T-helper 22 cell (primary cell): Measurements from ENCODE around the gene PDCD1.

ENCODE experiments used
- DNase-seq: peaks from one replicate; pipeline ENCODE4 v3.0.0-alpha.2; 2020; ENCODE audit warnings: low read depth

PDCD1 gene

DNA sequence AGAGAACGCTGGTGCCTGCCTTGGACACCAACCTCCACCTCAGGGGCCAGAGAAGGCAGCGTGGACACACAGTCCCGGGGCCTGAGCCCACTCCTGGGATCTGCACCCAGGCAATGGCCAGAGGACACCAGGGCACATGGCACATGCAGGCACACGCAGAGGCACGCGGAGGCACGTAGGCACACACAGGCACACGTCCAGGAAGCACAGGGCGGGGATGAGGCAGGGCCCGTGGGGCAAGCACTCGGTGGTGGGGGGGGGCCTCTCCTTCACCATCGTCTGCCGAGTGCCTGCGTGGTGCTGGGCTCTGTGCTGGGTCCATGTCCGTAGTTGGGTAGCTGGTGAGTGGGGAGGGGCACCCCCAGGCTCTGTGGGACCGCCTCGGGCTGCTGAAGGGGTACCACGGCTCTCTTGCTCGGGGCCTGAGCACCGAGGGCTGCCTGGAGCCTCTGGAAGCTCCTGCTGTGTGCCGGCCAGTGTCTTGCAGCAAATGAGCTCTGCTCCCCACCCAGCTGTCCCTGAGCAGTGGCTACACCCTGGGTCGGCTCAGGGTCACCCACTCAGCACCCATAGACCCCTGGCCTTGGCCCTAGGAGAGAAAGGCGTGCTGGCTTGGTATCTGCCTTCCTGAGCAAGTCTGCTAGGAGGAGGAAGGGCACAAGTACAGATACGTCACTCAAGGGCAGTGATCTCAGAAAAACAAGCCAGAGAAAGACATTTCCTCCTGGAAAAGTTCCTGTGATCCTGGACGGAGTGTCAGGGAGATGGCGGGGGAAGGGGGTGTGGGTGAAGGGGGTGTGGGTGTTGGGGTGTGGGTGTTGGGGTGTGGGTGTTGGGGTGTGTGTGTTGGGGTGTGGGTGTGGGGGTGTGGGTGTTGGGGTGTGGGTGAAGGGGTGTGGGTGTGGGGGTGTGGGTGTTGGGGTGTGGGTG is 37.3 kb upstream of the PDCD1 start:
- no peak for DNase-seq

DNA sequence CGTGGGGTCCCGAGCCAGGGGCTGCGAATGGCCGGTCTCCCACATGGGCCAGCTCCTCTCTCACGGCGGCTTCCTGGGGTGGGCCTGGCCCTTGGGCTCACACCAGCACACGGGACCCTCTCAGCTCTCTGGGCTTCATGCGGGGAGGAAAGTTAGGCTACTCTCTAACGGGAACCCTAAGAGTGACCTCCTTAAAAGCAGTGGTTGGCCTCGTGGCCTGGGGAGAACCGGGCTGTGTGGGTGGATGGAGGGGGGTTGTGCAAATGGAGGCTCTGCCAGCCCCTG is 36.7 kb upstream of the PDCD1 start:
- no peak for DNase-seq

DNA sequence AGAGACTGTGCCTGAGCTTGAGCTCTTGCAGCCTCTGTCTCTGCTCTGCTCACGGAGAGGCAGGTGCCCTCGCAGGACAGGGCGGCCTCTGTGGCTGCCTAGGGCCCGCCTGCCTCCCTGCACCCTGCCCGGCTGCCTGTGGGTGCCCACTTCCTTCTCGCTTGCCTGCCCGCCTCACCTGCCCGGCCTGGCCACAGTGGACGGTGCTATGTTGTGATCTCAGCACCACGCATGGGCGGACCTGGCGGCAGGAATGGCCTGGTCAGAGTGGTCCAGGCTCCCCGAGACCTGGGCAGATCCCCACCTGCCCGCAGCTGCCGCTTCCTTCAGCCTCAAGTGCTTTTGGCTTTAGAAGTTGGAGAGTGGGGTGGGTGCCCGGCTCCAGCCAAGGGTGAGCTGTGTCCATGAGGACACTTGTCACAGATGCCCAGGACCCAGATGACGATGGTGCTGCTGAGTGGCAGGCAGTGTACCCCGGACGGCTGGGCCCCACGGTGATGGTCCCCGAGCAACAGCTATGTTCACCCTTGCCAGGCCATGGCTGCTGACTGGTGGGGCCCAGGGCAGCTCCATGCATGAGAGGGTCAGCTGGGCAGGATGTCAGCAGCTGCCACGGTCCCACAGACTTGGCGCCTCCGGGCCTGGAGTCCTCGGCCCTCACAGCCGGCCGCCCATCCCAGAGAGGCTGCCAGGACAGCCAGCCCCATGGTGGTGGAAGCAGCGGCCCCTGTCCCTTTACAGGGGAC is 36.2 kb upstream of the PDCD1 start:
- no peak for DNase-seq

DNA sequence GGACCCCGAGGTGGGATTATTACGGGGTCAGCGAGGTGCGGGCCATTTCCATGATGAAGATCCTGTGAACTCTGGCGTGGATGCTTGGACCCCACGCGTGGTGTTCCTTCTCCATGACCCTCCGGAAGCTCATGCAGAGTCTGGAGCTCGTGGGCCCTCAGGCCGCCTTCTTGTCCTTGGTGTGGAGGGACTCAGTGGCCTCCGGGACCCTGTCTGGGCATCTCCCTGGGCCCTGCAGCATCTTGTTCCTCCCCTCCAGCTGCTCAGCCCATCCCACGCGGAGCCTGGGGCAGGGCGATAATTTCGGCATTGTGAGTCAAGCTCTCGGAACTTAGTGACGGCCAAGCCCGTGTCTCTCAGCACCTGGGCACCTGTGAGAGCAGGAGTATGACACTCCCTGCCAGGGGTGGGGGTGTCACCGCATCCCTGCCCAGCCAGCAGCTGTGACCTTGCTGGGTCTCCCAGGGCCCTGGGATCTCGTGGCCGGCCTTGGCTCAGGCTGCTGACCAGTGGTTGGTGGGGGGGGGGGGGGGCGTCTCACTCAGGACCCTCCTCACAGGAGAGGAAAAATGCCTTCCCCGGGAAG is 35.5 kb upstream of the PDCD1 start:
- DNase-seq = no peak

DNA sequence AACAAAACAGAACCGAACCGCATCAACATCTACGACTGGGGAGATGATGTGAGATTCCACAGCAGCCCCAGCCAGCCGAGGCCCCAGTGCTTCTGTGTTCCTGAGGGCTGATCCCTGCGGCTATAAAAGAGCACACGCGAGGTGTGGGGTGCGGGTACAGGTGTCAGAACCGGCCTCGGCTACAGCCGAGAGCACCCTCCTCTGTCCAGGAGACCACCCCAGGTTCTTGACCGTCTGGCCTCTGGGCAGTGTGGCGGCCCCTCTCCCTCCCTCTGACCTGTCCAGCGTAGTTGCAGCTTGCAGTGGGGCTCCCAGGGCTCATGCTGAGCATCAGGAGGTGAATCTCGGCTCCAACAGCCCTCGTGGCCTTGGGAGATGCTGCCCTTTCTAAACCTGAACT is 34.6 kb upstream of the PDCD1 start:
- no peak for DNase-seq

DNA sequence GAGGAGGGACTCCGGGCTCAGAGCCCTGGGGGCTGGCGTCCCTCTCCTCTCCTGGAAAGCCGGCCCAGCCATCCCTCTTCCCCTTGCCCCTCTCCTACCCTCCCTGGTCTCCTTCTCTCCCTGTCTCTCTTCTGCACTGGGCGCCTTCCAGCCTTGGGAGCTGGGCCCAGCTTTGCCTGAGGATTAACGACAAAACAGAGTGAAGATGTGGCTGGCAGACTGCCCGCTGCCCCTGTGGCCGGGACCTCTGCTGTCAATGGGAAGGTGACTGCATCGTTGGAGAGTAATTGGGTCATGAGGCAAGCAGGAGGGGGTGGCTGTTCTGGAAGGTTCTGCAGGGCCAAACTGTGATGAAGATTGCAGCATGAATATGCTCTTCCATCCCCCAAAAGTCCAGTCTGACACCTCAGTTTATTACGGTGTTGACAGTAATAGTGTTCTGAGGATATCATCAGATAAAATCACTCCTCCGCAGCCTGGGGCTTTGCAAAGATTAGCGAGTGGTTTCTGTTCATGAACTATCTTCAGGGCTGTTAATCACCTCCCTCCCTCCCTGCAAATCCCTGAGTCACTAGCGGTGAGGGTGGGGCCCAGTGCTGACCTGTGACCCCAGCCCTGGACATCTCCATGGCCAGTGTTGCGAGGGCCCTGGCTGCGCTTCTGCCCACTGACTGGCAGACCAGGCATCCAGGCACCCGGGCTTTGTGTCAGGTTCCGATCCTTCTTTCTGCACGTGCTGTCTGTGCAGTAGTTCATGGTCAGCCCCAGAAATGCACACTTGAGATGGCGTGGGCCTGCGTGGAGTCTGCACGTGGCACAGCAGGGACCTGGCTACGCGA is 33.8 kb upstream of the PDCD1 start:
- DNase-seq = no peak

DNA sequence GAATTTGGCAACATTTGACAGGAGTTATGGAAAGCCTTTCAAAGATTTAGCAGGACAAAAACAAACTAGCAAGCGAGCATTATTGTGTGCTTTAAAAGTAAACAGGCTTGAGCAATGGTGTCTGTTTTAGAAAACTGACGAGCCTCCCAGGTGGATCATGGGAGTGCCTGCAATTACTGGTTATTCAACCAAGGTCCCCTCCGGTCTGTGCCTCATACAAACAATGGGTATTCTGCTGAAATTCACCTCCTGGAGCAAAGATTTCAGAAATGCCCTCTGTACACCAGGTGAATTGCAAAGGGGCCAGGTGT is 33.2 kb upstream of the PDCD1 start:
- no peak for DNase-seq

DNA sequence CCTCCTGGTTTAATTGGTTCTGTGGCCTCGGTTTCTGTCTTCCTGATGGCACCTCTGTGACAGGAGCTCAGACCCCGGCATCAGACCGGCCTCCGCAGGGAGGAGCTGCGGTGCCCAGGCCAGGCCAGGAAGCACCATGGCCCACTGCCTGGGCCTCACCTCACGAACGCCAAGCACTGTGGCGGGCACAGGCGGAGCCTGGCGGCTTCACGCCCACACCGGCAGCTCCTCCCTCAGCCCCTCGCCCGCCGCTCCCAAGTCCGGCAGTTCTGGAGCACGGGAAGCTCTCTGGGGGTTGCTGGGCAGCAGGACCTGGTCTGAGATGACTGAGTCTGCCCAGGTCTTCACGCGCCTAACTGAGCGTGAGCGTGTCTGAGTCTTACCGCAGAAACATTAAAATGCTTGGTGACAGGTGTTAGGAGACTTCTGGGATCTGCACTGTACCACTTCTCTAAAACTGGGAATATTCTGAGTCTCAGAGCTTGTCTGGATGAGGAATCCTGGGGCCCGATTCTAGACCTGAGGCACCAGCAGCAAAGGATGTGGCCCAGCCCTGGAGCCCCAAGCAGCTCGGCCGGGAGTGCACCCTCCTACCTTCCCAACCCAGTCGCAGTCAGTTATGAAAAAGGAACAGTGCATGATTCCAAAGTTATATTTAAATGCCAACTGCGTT is 32.8 kb upstream of the PDCD1 start:
- no peak for DNase-seq

DNA sequence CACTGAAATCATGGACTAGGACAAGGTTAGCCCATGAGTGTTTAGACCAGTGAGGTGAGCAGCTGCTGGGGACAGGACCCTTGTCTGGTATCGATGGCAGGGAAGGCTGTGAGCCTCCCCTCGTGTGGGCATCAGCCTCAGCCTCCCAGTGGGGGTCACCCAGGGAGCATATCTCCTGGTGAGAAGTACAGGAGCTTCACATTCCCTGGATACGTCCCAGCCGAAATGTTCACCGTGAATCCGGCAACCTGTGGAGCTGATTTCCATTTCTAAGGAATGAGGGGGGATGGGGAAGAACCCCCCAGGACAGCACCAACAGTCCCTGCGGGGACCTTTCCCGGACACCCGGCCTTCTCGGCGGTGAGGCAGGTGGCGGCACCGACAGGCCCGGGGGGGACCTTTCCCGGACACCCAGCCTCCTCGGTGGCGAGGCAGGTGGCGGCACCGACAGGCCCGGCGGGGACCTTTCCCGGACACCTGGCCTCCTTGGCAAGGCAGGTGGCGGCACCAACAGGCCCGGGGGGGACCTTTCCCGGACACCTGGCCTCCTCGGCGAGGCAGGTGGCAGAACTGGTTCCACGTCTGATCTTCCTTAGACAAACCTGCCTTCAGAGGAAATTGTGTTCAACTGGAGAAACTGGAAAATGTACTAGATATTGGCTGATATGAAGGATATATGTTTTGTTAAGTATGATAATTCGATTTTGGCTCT is 32.0 kb upstream of the PDCD1 start:
- no peak for DNase-seq

DNA sequence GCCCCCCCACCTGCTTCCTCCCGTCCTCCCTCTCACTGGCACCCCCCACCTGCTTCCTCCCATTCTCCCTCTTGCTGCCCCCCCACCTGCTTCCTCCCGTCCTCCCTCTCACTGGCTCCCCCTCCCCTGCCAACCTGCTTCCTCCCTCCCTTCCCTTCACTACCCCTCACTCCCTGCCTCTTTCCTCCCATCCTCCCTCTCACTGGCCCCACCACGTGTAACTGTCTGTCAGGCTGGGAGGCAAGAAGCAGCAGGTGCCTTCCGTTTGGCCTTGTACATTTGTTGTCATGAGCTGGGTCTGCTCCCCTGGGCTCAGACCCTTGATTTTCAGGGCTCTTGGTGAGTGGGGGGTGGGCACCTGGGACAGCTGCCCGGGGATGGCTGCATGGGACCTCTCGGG is 29.9 kb upstream of the PDCD1 start:
- DNase-seq = no peak

DNA sequence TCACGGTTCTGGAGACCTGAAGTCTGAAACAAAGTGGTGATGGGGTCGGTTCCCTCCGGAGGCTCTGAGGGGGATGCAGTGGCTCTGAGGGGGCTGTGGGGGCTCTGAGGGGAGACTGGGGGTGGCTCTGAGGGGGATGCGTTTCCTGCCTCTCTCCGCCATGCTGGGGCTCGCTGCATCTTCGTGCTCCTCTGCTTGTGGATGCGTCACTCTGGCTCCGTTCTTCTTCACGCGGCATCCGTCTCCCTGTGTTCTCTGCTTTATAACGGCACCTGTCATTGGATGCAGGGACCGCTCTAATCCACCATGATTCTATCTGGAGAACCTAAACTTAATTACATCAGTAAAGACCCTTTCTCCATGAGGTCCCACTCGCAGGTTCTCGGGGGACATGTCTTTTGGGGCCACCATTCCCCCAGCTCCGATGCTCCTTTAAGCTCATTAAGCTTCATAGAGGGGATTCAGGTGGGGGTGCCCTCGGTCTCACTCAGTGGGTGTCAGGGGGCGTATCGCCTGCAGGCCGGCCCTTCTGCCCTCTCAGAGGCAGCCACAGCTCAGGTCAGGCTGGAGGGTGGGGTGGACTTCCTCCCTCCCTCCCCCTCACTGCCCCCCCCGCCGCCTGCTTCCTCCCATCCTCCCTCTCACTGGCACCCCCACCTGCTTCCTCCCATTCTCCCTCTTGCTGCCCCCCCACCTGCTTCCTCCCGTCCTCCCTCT is 29.3 kb upstream of the PDCD1 start:
- no peak for DNase-seq

DNA sequence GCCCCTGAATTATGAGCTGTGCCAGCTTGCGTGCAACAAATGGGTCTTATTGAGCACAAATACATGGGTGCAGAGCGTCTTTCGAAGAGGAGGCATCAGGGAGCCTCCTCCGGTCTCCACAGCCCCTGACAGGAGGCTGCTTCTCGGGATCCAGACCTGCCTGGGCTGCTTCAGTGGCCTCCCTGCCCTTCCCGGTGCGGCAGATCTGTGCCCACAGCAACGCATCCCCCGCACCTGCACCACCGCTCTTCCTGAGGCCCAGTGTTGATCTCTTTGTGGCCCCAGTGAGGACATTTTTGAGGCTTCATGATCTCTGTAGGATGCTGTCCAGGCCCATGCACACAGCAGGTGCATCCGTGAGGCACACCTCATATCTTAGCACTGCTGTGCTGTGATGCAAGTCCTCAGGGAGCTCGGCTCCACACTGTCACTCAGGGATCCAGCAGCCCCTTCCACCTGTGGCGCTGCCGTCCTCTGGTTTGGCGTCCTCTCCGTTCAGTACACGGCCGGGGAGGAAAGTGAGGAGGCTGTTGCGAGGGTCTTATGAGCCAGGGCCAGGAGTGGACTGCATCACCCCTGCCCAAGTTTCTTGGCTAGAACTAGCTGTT is 28.2 kb upstream of the PDCD1 start:
- DNase-seq = no peak

DNA sequence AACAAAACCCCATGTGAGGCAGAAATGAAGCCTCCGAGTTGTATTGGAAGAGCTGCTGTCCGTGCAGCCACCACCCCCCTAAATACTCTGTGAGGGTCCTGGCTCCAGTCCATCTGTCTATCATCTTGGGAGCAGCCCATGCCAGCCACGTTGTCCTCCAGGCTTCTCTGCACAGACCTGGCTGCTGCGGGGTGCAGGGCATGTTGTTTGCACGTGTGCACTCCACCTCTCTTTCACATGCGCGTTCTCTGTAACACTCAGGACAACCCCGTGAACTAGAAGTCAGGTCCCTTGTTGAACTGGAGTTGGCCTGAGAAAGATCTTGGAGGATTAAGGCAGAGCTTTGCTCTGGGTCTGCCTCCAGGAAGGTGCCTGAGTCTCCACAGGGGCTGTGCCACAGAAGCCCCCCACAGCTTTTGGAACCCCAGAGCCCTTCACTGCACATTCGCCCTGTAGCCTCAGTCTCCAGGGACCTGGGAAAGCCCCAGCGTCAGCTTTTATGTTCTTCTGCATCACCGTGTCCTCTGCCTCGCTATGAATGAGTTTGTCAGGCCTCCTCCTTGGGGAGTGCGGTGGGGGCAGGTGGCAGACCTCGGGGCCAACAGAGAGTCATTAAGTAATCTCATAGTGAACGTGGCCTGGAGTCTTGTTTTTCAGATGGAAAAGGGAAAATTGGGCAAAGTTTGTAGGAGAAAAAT is 27.4 kb upstream of the PDCD1 start:
- no peak for DNase-seq

DNA sequence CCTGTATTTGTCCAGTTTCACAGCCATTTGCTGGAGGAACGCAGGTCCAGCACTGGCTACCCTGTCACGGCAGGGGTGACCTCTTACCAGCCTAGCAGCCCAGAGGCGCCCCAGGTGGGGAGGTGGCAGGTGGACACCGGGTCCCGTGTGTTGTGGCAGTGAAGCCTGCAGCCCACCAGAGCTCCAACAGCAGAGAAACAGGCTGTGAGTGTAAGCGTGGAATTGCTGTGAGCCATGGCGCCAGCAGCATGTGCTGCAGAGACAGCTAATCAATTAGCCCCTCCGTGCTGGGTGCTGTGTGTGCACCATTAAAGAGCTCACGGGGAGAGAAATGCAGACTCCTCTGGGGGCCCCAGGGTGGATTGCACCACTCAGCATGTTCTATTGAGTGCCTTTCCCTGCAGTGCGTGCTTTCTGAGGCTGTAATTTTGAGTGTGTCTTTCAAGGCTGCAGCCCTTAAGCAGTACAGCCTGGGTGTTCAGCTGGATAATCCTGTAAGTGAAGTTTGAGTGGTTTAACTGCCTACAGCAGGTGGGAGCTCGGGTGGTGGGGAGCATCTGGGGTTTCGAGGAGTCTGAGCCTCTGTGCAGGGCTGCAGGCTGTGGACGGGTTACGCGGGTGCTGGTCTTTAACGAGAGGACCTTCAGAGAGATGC is 26.7 kb upstream of the PDCD1 start:
- no peak for DNase-seq

DNA sequence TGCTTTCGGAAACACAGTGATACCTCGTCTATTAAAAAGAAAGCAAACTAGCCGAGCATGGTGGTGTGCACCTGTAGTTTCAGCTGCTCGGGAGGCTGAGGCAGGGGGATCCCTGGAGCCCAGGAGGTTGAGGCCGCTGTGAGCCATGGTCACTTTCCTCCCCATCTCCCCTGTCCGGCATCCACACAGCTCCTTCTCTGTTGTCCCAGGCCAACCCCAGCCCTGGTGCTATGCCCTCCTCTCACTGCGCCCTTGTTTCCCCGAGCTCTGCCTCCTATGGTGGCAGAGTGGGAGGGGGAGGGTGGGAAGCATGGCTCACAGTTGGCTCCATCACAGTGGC is 26.2 kb upstream of the PDCD1 start:
- no peak for DNase-seq

DNA sequence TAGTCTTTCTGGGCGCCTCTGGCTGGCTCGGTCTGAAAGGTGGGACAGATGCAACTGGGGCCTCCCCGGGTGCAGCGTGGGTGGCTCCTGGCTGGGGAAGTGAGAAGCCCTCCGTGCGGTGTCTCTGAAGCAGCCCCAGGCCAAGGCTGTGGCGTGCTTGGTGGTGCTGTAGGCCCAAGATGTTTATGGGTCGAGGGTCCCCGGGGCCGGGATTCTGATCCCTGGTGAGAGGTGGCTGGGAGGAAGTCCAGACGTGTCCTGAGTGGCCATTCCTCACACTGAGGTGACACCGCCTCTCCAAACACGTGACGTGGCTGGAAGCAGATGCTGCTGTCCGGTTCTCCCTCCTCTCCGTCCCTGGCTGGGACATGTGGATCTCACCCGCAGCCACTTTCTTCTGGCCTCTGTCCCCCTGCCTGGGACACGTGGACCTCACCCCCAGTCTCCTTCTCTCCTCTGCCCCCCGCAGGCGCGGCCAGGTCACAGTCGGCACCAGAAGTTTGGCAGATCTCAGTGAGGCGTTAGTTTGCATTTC is 23.5 kb upstream of the PDCD1 start:
- DNase-seq = no peak

DNA sequence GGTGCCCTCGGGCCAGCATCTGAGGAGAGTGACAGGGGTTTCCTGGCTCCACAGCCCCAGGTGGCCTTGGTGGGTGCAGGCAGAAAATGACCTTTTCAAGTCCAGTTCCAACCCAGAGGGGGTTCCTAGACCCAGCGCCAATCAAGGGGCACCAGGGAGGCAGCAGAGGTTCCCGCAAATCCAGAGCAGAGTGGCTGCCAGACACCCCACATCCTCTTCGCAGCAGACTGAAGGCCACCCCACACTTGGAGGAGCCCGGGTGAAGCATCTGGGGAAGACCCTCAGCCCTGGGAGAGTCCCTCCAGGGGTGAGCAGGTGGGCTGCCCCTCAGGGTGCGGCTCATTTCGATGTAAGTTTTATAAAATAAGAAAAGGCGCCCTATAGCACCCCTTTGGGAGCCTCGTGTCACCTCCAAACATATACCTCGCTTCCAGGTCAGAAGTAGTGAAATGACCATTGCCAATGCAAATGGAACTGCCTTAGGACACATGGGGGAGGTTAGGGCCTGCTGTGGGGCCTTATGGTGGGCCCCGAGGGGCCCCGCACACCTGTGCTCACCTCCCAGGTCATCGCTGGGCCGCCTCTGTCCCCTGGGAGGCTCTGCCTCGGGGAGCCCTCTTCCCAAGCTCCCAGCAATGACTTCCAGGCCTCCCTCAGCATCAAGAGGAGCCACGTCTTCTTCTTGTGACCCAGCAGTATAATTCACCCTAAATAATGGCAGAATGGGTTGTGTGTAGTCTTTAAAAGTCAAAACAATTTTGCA is 21.8 kb upstream of the PDCD1 start:
- DNase-seq = no peak

DNA sequence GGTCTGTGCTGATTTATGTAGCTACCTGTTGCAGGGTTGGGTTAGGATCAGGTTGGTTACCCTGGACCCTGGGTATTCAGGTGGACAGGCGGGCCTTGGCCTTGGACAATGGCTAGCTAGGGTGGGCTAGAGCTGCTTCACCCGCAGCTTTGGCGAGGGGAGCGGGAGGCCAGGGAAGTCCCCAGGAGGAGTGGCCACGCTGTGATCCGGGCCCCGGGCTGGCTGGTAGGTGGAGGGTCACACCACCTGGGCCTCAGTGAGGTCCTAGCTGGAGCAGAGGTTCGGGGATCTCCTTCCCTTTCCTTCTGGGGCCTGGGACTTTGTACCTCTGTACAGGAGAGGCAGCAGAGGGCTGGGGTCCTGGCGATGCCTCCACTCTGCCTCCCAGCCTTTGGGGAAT is 20.6 kb upstream of the PDCD1 start:
- no peak for DNase-seq
